GM19238 (cell line): ENCODE data around the gene PHKB.

Experiments
- DNase-seq: peaks from one replicate; pipeline ENCODE4 v3.0.0; 2011; ENCODE audit warnings: low spot score; ENCODE audit not compliant: insufficient read length

PHKB gene

DNA sequence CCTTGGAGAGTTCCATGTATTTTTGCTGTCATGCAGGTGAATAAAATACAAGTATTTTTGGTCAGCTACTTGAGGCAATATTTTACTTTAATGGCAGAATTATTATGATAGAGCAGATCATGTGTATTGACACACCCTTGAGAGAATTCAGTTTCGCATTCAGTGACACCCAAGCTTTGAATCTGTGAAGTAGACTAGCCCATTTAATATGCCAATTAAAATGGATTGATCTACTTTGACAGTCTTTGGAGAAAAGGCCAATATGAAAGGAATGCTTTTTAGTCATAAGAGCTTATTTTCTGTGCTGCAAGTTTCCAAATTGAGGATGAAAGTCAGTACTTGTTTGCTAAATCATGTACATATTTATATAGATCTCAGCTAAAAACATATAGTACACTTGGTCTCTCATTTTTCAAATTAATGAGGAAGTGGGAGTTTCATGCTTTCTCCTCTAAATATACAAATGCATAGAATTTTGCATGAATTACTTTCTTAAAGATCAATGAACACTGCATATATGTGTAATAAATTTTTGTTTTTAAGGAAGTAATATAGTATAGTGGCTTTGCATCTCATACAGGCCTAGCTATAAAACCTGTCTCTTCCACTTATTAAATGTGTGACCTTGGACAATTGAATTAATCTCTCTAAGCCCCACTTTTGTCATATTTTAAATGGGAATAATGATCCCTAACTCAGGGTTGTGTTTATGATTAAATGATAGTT is 161.5 kb downstream of the PHKB start:
- DNase-seq = no peak

- DNase-seq = no peak
These were observed 163.4 kb downstream of the PHKB start for GRCh38 chr16:47624563-47624962.

DNA sequence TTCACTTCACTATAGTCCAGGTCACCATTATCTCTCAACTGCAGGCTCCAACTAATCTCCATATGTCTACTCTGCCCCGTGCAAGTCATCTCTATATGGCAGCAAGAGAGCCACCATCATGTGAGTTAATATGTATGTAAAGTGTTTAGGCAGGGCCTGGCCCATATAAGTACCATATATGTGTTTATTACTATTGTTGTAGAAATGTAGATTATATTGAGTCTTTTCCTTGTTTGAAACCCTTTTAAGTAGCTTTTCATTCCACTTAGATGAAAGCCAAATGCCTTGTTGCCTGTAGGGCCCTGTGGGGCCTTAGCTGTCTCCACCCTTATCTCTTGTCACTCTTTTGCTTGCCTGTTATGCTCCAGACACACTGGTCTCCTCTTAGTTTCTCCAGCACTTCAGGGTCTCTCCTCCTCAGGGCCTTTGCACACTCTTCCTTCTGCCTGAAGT is 164.0 kb downstream of the PHKB start:
- no peak for DNase-seq

- DNase-seq = no peak
These were observed 165.1 kb downstream of the PHKB start for GRCh38 chr16:47626246-47626645.

DNA sequence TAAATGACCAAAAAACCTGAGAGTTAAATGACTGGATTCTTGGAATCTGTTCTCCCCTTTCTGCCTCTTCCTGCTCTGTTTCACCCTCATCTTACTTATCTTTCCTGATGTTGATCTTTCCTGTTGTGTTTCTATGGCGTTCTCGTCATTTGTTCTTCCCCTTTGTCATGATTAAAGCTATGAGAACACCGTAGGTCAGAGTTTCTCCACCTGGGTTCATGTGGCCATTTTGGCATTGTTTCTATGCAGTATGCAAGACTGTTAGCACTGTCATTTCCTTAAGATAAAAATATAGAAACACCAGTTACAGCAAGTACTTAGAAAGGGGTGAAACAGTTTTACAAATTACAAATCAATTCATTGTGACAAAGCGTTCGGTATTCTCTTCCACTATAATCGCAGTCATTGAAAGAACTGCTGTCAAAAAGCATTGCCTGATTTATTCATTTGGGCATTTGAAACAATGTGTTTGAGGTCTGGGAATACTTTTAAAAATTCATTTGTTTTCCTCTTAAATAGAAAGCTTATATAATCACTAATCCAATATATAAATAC is 166.0 kb downstream of the PHKB start:
- no peak for DNase-seq

DNA sequence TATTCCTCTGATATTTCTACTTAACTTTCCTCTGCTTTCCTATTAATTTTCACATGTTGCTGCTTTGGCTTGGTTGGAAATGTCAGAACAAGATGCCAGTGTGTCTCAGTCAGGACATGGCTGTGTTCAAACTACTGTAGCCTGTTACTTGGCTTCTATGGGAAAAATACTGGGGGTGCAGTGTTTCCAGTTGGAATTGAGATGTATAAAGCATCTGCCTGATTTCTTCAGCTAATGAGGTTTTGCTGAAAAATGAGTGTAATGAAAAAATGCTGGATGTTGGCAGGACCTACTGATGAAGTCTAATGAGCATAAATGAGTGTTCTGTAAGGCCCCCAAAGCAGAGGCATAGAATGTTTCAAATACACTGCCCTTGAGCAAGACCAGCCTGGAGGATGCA is 166.6 kb downstream of the PHKB start:
- DNase-seq = no peak

DNA sequence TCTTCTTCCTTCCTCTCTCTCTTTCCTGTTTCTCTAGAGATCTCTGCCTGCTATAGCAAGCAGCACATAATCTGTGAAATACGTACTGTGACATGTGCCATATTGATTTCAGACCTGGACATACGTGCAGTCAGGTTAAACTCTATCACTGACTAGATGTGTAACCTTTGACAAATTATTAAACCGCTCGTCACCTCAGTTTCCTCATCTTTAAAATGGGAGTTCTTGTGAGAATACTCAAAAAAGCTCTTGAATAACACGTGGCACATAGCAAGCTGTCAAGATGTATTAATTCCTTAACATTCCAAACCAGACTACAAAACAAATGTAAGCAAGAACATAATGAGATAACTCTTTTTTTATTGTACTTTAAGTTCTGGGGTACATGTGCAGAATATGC is 170.0 kb downstream of the PHKB start:
- no peak for DNase-seq

- DNase-seq = no peak
These were observed 173.0 kb downstream of the PHKB start for GRCh38 chr16:47634126-47634525.

DNA sequence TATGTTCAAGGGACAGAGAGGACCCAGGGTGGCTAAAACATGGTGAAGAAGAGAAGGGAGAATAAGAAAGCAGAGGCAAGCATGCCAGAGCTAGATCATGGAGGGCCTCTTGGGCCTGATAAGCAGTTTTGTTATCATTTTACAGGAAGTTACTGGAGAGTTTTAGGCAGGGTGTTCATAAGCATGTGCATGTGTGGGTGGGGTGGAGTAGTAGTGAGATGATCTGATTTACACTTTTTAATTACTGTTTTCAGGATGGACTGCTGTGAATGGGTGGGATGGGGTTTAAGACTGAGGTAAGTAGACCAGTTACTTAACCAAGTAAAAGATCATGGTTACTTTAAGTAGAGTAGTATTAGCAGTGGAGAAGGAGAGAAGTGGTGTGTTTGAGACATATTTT is 173.6 kb downstream of the PHKB start:
- no peak for DNase-seq

GRCh38 chr16:47636501-47637099 is 175.5 kb downstream of the PHKB start:
- no peak for DNase-seq

DNA sequence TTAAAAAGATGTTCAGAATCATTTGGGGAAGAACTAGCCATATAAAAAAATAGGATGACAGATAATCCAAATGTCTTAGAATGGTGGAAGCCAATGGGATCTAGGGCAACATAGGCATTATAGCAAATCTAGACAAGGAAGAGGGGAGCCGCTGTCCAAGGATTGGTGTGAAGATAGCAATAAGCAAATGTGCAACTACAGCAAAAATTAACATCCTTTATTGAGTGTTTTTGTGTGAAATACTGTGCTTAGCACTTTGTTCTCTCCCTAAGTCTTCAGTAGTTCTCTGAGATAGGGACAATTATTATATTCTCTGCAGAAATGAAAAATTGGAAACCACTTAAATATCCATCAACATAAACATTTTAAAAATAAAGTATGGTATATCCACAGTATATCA is 177.0 kb downstream of the PHKB start:
- DNase-seq = no peak

- no peak for DNase-seq
These were observed 179.5 kb downstream of the PHKB start for GRCh38 chr16:47640661-47641060.

DNA sequence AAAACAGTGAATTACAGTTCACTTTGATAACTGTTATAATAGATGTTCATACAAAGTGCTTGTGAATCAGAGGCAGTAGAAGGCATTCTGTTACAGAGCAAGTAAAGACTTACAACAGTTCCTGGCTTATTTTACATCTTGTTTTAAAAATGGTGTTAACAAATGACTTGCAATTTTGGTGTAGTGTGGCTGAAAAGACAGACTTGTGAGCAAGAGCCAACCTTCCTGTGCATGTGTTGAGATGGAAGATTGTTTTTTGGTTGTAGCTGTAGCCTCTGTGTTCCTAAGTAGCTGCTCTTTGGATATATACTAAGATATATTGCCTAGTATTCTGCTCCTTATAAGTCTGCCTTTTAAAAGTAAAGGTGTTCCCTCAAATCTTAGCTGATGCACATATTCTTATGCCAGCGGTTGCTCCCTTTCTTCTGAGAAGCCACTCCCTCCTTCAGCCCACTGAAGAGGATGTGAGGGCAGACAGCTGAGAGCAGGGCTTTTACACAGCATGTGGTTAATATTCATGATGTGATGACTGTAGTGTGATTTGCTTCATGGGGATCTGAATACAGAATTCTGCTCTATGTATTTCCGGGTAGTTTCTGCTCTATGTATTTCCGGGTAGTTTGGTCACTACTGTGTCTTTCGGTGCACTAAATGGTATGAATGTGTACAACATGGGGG is 182.3 kb downstream of the PHKB start:
- no peak for DNase-seq

DNA sequence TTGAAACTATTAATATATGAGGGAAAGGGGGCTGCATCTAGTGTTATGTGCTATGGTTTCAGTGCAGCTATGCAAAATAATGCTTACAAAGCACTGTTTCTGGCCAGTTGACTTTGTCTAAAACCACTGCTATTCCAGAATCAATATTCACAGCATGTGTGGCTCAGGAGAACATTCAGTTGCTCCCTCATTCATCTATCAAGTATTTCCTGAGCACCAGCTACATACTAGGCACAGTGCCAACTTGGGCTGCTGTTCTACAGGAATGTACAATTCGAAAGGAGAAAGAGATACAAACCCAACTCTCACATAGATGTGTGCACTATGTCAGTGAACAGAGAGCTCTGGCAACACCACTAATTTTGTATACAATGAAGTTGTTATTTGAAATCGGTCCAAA is 183.0 kb downstream of the PHKB start:
- DNase-seq = no peak

GRCh38 chr16:47644661-47645060 is 183.5 kb downstream of the PHKB start:
- DNase-seq = no peak

GRCh38 chr16:47646914-47647313 is 185.8 kb downstream of the PHKB start:
- no peak for DNase-seq

DNA sequence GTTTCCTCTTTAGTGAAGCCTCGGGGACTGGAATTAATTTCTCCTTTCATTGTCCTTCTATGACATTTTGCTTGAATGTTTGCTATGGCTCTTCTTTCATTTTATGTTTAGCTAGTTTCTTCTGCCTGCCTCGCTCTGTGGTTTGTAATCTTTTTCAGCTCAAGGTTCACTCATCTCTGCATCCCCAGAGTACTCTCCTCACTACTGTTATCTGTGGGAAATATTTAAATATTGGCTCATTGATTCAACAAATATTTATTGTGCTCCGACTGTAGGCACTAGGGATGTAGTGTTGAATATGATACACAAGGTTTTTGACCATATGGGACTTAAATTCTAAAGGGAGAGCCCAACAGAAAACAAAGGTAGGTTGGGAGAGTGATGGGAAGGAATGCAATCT is 195.9 kb downstream of the PHKB start:
- DNase-seq = no peak

DNA sequence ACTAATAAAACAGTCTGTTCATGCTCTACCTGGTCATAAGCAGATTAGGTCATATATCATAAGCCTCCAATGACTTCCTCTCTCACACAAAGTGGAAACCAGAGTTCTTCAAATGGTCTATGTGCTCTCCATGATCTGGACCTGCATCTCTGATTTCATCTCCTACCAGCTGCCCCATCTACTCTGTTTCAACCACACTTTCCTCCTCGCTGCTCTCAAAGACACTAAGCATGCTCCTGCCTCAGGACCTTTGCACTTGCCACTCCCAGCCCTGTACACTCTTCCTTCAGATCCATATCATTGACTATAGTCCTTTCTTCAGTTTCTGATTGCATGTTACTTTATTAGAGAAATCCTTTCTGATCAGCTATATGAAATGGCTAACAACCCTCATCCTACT is 196.8 kb downstream of the PHKB start:
- no peak for DNase-seq

DNA sequence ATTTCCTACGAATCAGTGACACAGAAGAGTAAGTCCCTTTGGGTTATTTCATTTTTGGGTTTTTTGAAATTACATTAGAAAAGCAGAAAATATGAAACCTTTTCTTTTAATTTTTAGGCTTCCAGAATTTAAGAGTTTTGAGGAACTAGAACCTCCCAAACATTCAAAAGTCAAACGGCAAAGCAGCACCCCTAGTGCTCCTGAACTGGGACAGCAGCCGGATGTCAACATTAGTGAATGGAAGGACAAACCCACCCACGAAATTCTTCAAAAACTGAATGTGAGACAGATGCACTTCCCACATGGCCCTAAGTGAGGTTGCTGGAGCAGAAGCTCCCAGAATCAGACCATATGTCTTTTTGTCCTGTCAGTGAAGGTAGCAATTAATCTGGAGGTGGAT is 199.4 kb downstream of the PHKB start:
- DNase-seq = no peak

- no peak for DNase-seq
These were observed 203.7 kb downstream of the PHKB start for GRCh38 chr16:47664653-47665325.

- no peak for DNase-seq
These were observed 205.3 kb downstream of the PHKB start for GRCh38 chr16:47666434-47666833.

DNA sequence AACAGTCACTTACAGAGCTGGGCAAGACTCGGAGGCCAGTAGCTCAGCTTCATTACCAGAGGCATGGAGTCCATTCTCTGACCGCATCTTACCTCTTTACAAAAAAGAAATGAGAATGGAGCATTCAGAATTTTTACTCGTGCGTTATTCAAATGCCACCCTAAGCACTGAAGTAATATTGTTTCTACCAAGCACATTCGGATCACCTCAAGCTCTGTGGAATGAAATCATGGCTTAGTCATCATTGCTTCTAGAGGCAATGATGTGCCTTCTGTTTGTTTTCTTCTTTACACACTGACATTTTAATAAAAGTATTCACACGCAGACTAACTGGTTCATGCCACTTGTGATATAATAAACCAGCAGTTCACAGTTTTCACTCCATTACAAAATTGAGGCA is 206.8 kb downstream of the PHKB start:
- no peak for DNase-seq
